Mammary epithelial cell (primary cell): ENCODE measurements around the gene LRATD1.

ENCODE experiments used
- CTCF ChIP-seq, 2 donors: IDR thresholded peaks in 1 of 2; conservative IDR thresholded peaks in 1 of 2; 2 replicates each; pipeline ENCODE4 v1.5.1; 2011 to 2012; ENCODE audit warnings: inconsistent platforms in 2 of 2, low read length in 2 of 2, mild to moderate bottlenecking in 2 of 2, control low read depth in 1 of 2, low read depth in 1 of 2; ENCODE audit not compliant: insufficient read depth in 1 of 2; ENCODE audit errors: extremely low read depth in 1 of 2
- EZH2 ChIP-seq: IDR thresholded peaks from 2 replicates; pipeline ENCODE4 v1.6.1; 2012; ENCODE audit warnings: low read length, inconsistent platforms, borderline replicate concordance

- peak in 1 of 2 donors; percentile 44 for TF ChIP-seq CTCF (conservative IDR thresholded peaks at IDR 0.05 in 1 of 2, IDR thresholded peaks at IDR 0.05 in 1 of 2; ENCODE audit: extremely low read depth in 1 of 2, insufficient read depth in 1 of 2, low read depth in 1 of 2, low read length in 2 of 2)
- no peak for TF ChIP-seq EZH2
Observed at GRCh38 chr2:14635391-14635871, 2.9 kb downstream of the LRATD1 start.
